ENCODE data around the gene EVI2A.

- TF ChIP-seq POLR2A (IDR thresholded peaks at IDR 0.05) (no peak), CTCF (IDR thresholded peaks at IDR 0.05) (no peak)
These were observed at the start of gene EVI2A for GRCh38 chr17:31321481-31321880.

All from testis (tissue), 2 donors.